NCI-H2196 treated with DMSO at 0.1 percent for 48 hours (cell line): Measurements from ENCODE around the gene HACD4.
"Not testable (repeated sequence)": the region's sequence is repeated elsewhere in the genome, so short reads cannot be mapped to it uniquely, and the experiment has no call there.

Source experiments
- DNase-seq: peaks from one replicate; lab custom pipeline; 2025; ENCODE audit not compliant: unreplicated experiment; lab: John Stamatoyannopoulos, UW

HACD4 gene

DNA sequence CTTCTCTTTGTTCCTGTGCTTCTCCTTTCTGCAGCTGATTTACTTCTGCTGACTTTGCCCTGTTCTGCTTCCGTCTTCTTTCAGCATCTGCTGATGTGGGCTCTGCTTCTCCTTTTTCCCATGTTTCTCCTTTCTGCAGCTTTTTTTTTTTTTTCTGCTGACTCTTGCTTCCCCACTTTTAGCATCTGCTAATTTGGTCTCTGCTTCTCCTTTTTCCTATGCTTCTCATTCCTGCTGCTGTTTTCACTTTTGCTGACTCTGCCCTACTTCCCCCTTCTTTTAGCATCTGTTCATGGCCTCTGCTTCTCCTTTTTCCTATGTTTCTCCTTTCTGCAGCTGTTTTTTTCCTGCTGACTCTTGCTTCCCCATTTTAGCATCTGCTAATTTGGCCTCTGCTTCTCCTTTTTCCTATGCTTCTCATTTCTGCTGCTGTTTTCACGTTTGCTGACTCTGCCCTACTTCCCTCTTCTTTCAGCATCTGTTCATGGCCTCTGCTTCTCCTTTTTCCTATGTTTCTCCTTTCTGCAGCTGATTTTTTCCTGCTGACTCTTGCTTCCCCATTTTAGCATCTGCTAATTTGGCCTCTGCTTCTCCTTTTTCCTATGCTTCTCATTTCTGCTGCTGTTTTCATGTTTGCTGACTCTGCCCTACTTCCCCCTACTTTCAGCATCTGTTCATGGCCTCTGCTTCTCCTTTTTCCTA is 58.0 kb downstream of the HACD4 start:
- DNase-seq, result not testable (repeated sequence)

DNA sequence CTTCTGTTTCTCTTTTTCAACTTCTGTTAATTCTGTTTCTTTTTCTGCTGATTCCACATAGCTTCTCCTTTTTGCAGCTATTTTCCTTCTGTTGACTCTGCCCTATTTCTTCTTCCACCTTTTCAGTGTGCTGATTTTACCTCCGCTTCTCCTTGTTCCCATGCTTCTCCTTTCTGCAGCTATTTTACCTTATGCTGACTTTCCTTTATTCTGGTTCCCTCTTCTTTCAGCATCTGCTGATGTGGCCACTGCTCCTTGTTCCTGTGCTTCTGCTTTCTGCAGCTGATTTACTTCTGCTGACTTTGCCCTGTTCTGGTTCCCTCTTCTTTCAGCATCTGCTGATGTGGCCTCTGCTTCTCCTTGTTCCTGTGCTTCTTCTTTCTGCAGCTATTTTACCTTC is 58.8 kb downstream of the HACD4 start:
- no peak for DNase-seq

DNA sequence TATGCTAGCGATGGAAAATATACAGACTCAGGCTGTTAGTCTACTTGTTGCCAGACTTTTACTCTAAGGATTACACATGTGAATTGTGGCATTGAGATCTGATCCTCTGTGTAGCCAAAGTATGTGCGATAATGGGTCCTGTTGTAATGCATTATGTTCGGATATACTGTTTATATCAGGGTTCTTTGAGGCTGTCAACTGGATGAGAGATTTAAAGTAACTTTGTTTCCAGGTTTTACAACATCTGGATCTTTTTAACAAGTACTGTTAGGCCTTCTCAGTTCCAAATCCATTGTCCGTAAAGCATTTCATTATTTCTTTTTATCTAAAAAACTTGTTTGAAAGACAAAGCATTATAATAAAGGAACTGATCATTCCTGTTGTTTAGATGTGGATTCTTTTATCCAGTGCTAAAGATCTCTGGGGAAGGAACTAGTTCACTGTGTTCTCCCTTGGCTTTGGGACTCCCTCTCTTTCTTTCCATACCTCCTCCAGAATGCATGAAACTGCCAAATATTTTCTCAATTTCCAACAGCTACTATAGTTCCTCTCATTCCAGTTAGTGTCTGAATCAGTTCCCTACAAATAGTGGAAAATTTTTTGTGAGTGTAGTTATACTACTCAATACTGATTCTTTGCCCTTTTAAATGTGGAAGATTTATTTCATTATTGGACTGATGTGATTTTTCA is 68.8 kb downstream of the HACD4 start:
- DNase-seq, result no peak

DNA sequence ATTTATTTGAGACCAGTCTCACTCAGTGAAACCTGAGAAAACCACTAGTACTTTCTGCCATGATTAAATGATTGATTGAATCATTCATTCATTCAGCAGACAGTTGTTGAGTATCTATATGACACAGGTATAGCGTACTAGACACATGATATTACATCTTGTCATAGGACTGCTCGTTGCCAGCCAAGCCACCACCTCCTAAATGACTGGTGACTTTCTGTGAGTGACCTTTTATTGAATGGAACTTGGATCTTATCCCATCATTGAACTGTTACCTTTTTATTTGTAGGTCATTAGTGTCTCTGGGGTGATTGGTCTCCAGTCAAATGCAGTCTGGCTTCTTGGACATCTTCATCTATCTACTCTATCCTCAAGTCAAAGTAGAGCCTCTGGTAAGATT is 80.7 kb downstream of the HACD4 start:
- no peak for DNase-seq
